HUES64 (cell line): ENCODE measurements around the gene RABGAP1L.
"Not testable (repeated sequence)": the region's sequence is repeated elsewhere in the genome, so short reads cannot be mapped to it uniquely, and the experiment has no call there.

ENCODE experiments used
- H3K27ac ChIP-seq: 2 replicates; pipeline ENCODE4 v1.7.0; 2013; ENCODE audit warnings: low read depth, low read length, inconsistent platforms
- H3K27me3 ChIP-seq: 2 replicates; pipeline ENCODE4 v1.6.1; 2013; ENCODE audit warnings: mild to moderate bottlenecking, low read length; ENCODE audit not compliant: insufficient read depth
- H3K36me3 ChIP-seq: 2 replicates; pipeline ENCODE4 v1.6.1; 2013; ENCODE audit warnings: mild to moderate bottlenecking, low read length; ENCODE audit not compliant: insufficient read depth
- H3K4me1 ChIP-seq: 2 replicates; pipeline ENCODE4 v1.6.1; 2013; ENCODE audit warnings: mild to moderate bottlenecking, low read length, moderate library complexity; ENCODE audit not compliant: insufficient read depth
- H3K4me3 ChIP-seq: 2 replicates; pipeline ENCODE4 v1.5.1; 2013; ENCODE audit warnings: mild to moderate bottlenecking, low read length, moderate library complexity
- H3K9ac ChIP-seq: 2 replicates; pipeline ENCODE4 v1.6.1; 2013; ENCODE audit warnings: mild to moderate bottlenecking, low read depth, low read length
- H3K9me3 ChIP-seq: 2 replicates; pipeline ENCODE4 v1.6.1; 2013; ENCODE audit warnings: low read depth, low read length; ENCODE audit not compliant: insufficient read depth
- WGBS: fragments of 150-250, 120-280 bp; methylation state at CpG from one replicate; pipeline ENCODE4 v1.1.7; 2013; ENCODE audit warnings: missing lambda C conversion rate; 5-methylcytosine and 5-hydroxymethylcytosine counted together

The RABGAP1L gene

DNA sequence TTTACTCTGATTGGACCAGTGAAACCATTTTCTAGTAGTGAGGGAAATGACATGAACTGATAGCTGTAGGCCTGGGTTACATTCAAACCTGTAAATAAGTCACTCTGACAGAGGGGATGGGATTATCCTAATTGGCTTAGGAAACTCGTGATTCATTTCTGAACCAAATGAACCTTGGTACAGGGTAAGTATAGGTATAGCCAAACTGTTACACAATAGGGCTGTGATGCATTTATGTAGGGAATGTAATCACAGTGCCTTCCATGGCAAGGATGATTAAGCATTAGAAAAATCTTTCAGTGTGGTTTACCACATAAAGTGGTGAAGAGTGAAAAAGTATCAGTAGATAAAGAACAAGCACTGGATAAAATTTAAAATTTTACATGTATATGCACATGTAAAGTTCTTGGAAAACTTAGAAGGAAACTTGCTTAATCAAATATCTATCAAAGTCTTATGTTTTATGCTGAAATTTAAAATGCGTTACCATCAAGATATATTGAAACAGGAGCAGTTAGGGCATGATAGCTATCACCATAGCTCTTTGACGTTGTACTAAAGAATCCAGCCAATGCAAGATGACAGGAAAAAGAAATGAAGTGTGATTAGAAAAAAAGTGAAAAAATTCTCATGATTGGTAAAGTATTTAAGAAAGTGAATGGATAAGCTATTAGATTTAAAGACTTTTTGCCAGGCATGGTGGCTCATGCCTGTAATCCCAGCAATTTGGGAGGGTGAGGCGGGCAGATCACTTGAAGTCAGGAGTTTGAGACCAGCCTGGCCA, 63.0 kb downstream of the RABGAP1L start:
- peaks cover 13% of the 10 kb centered on the region for H3K36me3 ChIP-seq
- WGBS = 95% methylated on average over 4 of the region's 4 CpGs
- H3K4me1 ChIP-seq = 0 out of 2 replicates have a peak, but pooled peaks cover 3% of the 10 kb centered on the region
- H3K9ac ChIP-seq = no peak overlapping the region
- H3K9me3 ChIP-seq = peaks cover 7% of the 10 kb centered on the region; the same call in 1 of the 2 replicates
- H3K27ac ChIP-seq = no peak overlapping the region
- H3K27me3 ChIP-seq = no peaks in the 10 kb centered on the region
- H3K4me3 ChIP-seq = no peak overlapping the region

DNA sequence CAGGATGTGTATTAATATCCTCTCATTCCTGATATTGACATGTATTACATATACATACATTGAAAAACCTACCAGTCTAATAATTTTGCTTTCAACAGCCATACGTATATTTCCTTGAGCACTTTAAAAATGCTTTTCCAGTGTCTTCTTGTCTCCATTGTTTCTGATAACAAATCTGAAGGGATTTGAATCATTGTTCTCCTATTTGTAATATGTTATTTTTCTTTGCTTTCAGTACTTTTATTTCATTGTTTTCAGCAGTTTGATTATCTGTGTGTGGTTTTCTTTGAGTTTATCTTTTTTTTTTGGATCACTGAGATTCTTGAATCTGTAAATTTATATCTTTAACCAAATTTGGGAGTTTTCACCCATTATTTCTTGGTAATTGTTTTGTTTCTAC, 65.3 kb downstream of the RABGAP1L start:
- WGBS = 87% methylated on average over 1 of the region's 1 CpG
- Histone ChIP-seq H3K36me3 (peaks cover 13% of the 10 kb centered on the region), H3K27ac (no peak overlapping the region), H3K9ac (no peak overlapping the region), H3K27me3 (no peaks in the 10 kb centered on the region), H3K9me3 (peaks cover 7% of the 10 kb centered on the region; the same call in 1 of the 2 replicates), H3K4me3 (no peak overlapping the region), H3K4me1 (no peaks in the 10 kb centered on the region)

DNA sequence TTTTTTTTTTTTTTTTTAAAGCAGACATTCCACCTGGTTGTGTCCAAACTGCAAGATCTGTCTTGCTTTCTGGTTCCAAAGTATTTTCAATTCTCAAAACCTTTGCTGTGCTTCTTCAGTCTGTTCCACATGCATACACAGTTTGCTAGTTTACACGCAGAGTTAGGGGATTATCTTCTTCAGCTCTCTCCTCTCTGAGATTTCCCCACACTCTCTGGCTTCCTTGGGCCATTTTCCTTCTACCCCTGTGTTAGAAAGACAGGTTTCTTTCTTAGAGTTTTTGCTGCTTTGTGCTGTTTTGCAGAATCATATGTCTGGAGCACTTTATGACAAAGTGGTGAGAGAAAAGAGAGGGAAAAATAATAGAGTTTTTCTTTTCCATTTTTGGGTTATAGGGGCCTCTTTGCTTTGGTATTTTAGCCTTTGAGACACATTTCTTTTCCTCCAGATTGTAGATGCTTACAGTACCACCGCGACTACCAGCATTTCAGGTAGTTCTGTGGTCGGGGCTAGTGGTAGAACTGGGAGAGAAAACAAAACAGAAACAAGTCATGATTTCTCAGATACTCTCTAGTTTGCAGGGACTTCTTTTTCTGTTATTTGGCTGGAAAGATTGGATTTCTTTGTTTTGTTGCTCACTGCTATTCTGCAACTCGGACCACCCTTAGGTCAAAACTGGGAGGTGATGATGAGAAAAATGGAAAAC, 66.3 kb downstream of the RABGAP1L start:
- H3K9me3 ChIP-seq = peaks cover 7% of the 10 kb centered on the region; the same call in 1 of the 2 replicates
- 93% methylated on average over 5 of the region's 5 CpGs for WGBS
- H3K4me1 ChIP-seq = no peaks in the 10 kb centered on the region
- H3K27ac ChIP-seq = no peak overlapping the region
- no peak overlapping the region for H3K4me3 ChIP-seq
- H3K27me3 ChIP-seq = no peaks in the 10 kb centered on the region
- H3K36me3 ChIP-seq = peaks cover 13% of the 10 kb centered on the region
- no peak overlapping the region for H3K9ac ChIP-seq

DNA sequence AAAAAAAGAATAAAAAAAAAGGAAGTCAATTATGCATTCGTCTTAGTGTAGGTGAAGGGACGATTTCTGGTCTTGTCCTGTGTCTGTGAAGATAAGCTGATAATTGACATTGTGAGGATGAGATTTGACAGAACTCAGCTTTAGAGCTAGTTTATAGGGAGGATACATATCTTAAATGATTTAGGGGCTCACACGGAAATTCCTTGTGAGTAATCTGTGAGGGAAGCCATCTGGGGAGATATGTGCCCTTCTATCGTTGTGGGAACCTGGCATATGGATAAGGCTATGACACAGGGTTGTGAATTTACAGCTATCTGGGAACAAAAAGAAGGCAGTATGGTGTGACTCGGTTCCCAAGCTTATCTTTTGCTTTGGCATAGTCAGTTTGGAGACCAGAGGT, 71.1 kb downstream of the RABGAP1L start:
- Histone ChIP-seq H3K27ac (no peak overlapping the region), H3K9ac (no peak overlapping the region), H3K36me3 (0 out of 2 replicates have a peak, but pooled peaks cover 8% of the 10 kb centered on the region), H3K4me3 (no peak overlapping the region), H3K27me3 (no peaks in the 10 kb centered on the region), H3K9me3 (no peaks in the 10 kb centered on the region), H3K4me1 (no peaks in the 10 kb centered on the region)
- 87% methylated on average over 5 of the region's 5 CpGs for WGBS

DNA sequence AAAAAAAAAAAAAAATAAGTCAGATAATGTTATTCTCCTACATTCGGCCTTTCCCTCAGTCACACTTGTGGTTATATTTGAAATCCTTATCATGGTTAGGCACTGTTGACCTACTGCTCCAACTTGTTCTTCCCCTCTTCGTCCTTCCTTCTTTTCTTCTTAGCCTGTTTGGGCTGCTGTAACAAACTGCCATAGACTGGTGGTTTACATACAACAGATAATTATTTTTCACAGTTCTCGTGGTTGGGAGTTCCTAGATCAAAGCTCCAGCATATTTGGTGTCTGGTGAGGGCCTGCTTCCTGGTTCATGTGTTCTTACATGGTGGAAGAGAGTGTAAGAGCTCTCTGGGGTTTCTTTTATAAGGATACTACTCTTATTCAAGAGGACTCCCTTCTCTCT, 73.4 kb downstream of the RABGAP1L start:
- 98% methylated on average over 3 of the region's 3 CpGs for WGBS
- H3K27ac ChIP-seq = no peak overlapping the region
- no peaks in the 10 kb centered on the region for H3K4me1 ChIP-seq
- H3K27me3 ChIP-seq = no peaks in the 10 kb centered on the region
- H3K9ac ChIP-seq = no peak overlapping the region
- H3K4me3 ChIP-seq = no peak overlapping the region
- H3K9me3 ChIP-seq = no peaks in the 10 kb centered on the region
- 0 out of 2 replicates have a peak, but pooled peaks cover 8% of the 10 kb centered on the region for H3K36me3 ChIP-seq

DNA sequence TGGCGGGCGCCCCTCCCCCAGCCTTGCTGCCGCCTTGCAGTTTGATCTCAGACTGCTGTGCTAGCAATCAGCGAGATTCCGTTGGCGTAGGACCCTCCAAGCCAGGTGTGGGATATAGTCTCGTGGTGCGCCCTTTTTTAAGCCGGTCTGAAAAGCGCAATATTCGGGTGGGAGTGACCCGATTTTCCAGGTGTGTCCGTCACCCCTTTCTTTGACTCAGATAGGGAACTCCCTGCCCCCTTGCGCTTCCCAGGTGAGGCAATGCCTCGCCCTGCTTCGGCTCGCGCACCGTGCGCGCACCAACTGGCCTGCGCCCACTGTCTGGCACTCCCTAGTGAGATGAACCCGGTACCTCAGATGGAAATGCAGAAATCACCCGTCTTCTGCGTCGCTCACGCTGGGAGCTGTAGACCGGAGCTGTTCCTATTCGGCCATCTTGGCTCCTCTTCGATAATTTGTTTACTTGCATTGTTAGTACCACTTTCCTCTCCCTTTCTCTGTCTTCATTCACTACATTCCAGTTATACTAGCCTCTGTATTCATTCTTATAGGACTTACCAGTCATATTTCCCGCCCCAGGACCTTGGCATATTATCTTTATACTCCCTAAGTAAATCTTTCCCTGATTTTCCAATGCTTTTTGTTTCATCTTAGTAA, 79.7 kb downstream of the RABGAP1L start:
- peak overlapping the region; percentile 83 for H3K9ac ChIP-seq
- peaks cover 15% of the 10 kb centered on the region for H3K36me3 ChIP-seq
- H3K9me3 ChIP-seq, H3K27me3 ChIP-seq, H3K4me1 ChIP-seq: not testable (repeated sequence)
- 43% methylated on average over 31 of the region's 31 CpGs for WGBS
- H3K27ac ChIP-seq = peak overlapping the region; percentile 37
- peak overlapping the region; percentile 58 for H3K4me3 ChIP-seq

DNA sequence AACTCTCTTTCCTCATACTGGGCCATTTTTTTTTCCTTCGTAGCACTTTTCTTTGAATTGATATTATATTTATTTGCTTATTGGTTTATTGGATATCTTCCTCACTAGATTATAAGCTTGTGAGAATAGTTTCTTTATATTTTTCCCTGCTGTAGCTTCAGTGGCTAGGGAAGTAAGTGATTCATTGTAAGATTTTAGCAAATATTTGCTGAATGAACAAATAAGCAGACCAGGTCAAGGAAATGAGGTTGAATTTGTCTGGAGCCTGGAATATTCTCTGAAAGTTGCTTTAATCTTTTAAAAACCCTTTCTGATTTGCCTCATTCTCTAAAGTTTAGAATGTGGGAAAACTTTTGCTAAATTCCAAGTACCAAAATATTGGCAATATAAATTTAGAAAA, 80.2 kb downstream of the RABGAP1L start:
- H3K9me3 ChIP-seq = no peaks in the 10 kb centered on the region
- H3K4me3 ChIP-seq = peak overlapping the region; percentile 58
- peaks cover 7% of the 10 kb centered on the region for H3K4me1 ChIP-seq
- H3K27ac ChIP-seq = peak overlapping the region; percentile 20; the same call in 1 of the 2 replicates
- H3K27me3 ChIP-seq = no peaks in the 10 kb centered on the region
- H3K36me3 ChIP-seq = peaks cover 20% of the 10 kb centered on the region
- no CpG with 5 or more reads among the region's 1 CpG for WGBS
- H3K9ac ChIP-seq = peak overlapping the region; percentile 83

DNA sequence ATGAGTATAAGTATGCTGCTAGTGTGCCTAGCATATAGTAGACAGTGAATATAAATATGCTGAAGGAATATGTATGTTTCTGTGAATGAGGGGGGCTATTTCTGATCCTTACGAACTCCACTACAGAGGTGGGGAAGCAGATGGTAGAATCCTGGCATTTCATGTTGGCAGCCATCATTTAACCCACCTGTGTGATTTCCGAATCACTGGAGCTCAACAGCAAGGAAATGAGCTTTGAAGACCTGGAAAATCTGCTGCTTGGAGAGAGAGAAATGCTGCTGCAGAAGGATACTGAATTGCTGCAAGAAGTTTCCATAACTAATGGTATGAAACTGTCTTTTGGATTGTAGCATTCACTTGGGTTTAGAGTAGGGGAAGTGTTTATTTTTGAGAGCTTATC, 83.5 kb downstream of the RABGAP1L start:
- Histone ChIP-seq H3K27ac (no peak overlapping the region), H3K9ac (no peak overlapping the region), H3K4me1 (peaks cover 7% of the 10 kb centered on the region), H3K36me3 (peaks cover 27% of the 10 kb centered on the region), H3K27me3 (no peaks in the 10 kb centered on the region), H3K9me3 (no peaks in the 10 kb centered on the region), H3K4me3 (no peak overlapping the region)
- WGBS = 94% methylated on average over 2 of the region's 2 CpGs

DNA sequence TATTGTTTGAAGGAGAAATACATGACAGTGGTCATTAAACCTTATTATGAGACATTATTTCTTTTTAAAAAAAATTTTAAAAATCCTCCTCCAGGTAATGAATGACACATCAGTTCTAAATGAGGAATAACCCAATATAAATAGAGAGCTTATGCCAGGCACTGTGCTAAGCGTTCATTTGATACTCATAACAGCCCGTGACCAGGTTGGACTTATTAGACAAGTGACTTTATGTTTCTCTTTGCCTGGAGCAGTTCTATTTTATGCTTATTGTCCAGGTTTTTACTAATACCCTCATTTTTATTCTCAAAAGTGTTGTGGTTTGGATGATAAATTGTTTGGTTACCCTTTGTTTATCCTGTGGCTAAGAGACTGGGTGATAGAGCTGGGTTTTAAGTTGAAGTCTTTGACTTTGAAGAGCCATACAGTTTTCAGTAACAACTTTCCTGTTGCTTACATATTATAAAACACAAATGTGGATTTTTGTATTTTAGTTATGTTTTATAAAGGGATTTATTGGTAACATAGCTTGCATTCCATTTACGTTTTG, 84.2 kb downstream of the RABGAP1L start:
- Histone ChIP-seq H3K36me3 (peaks cover 27% of the 10 kb centered on the region), H3K9ac (no peak overlapping the region), H3K27me3 (no peaks in the 10 kb centered on the region), H3K9me3 (no peaks in the 10 kb centered on the region), H3K4me1 (peaks cover 7% of the 10 kb centered on the region), H3K4me3 (no peak overlapping the region), H3K27ac (no peak overlapping the region)
- WGBS = 78% methylated on average over 3 of the region's 3 CpGs

DNA sequence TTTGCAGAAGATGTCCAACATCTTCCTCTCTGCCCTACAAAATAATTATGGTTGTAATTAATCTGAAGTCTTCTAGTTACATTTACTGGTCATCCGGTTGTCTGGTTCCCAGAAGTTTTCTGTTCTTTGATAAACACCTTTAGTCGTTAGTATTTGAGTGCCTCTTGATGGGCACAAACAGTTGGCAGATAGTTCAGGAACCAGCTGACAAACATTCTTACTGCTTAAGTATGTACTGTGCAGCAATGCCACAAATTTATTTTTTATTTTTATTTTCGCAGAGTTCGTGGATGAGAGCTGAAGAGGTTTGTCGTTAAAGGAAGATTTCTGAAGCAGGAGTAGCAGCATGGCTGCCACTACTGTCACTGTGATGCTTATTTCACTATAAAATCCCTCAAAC, 84.7 kb downstream of the RABGAP1L start:
- Histone ChIP-seq H3K27me3 (no peaks in the 10 kb centered on the region), H3K4me3 (no peak overlapping the region), H3K4me1 (peaks cover 7% of the 10 kb centered on the region), H3K27ac (no peak overlapping the region), H3K9me3 (no peaks in the 10 kb centered on the region), H3K9ac (no peak overlapping the region), H3K36me3 (peaks cover 27% of the 10 kb centered on the region)
- WGBS = 96% methylated on average over 5 of the region's 5 CpGs

DNA sequence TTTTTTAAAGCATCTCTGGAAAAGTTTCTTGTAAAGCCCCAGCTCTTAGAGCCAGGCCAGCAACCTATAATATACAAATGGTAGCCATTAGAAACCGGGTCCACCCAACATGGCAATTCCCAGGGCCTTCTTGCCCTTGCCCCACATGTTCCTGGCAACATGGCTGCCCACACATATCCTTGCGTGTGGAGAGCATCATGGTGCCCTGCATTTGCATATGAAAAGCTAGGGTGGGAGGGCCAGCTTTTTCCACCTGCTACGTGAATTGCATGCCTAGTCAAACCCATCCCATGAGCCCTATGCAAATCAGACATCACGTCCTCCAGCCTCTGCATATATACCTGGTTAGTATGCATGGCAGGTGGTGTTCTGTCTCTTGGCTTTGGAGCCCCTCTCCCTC, 88.2 kb downstream of the RABGAP1L start:
- WGBS = 76% methylated on average over 4 of the region's 4 CpGs
- Histone ChIP-seq H3K27ac (no peak overlapping the region), H3K9ac (no peak overlapping the region), H3K4me3 (no peak overlapping the region), H3K36me3 (peaks cover 18% of the 10 kb centered on the region), H3K4me1 (no peaks in the 10 kb centered on the region), H3K9me3 (no peaks in the 10 kb centered on the region), H3K27me3 (no peaks in the 10 kb centered on the region)
